ENCODE data around the gene TMEM169.
"Not testable (repeated sequence)": the region's sequence is repeated elsewhere in the genome, so short reads cannot be mapped to it uniquely, and the experiment has no call there.

TMEM169 gene

GRCh38 chr2:216131175-216131926, 49.6 kb downstream of the TMEM169 start:
- DNase-seq (ENCODE audit: low read depth) = no peak

DNA sequence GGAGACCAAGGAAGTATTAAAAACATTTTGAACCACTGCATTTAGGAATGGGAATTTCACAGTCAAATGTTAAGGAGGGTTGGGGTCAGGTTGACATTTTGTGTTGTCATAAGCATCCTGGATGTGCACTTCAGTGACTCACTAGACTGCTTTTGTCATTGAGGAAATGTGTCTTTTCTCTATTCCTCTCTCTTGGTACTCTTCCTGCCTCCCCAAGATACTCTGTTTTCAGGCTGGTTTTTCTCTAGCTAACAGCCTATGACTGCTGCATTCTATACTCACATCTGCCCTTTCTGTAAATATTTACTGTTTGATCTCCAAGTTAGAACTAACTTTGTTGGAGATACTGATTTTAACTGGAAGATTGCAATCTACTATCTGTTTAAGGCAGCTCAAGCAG, 50.9 kb downstream of the TMEM169 start:
- DNase-seq (ENCODE audit: low read depth) = no peak

- no peak for DNase-seq (ENCODE audit: low read depth)
These were observed 51.7 kb downstream of the TMEM169 start for GRCh38 chr2:216133397-216133796.

GRCh38 chr2:216134958-216135541, 53.3 kb downstream of the TMEM169 start:
- DNase-seq (ENCODE audit: low read depth) = no peak

- DNase-seq (ENCODE audit: low read depth) = no peak
These were observed 58.2 kb downstream of the TMEM169 start for GRCh38 chr2:216139884-216140283.

DNA sequence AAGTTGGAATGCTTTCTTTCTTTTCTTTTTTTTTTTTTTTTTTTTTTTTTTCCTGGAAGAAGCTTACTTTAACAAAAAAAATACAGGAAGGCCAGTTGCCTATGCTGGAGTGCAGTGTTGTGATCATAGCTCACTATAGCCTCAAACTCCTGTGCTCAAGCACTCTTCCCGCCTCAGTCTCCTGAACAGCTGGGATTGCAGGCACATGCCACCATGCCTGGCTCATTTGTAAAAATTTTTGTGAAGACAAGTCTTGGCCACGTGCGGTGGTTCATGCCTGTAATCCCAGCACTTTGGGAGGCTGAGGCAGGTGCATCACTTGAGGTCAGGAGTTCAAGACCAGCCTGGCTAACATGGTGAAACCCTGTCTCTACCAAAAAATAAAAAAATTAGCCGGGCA, 59.8 kb downstream of the TMEM169 start:
- not testable (repeated sequence) for DNase-seq (ENCODE audit: low read depth)

GRCh38 chr2:216142540-216142939, 60.8 kb downstream of the TMEM169 start:
- DNase-seq (ENCODE audit: low read depth) = peak; percentile 87

DNA sequence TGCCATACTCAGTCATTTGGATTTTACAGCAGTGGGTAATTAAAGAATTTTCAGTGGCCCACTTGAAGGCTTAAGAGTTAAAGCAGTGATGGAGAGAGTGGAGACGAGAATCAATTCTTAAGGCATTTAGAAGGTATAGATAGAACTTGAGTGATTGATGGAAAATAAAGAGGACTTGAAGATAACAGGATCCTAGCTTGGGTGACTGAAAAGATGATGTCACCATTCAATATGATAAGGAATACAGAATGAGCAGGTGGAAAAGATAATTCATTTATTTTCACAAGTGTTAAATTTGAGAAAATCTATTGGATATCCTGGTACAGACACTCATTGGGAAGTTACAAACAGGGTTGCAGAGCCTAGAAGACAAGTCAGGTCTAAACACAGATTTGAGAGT, 62.7 kb downstream of the TMEM169 start:
- DNase-seq (ENCODE audit: low read depth) = no peak

GRCh38 chr2:216144857-216145256, 63.1 kb downstream of the TMEM169 start:
- DNase-seq (ENCODE audit: low read depth) = no peak

DNA sequence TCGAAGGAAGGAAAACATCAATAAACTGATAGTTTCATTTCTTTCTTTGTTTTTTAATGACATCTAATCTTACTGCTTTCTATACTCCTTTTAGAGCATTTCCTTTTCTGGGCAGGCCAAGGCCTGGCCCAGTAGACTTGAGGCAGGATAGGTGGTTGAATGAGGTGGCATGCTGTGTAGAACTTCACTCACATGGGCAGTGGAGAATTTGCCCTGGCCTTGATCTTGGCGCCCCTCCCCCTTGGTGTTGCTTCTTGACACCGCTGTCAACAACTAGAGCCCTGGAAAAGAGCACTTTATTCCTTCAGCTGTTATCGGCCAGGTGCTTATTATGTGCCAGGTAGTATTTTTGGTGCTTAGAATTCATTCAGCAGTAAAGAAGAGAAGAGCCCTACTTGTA, 64.9 kb downstream of the TMEM169 start:
- no peak for DNase-seq (ENCODE audit: low read depth)

DNA sequence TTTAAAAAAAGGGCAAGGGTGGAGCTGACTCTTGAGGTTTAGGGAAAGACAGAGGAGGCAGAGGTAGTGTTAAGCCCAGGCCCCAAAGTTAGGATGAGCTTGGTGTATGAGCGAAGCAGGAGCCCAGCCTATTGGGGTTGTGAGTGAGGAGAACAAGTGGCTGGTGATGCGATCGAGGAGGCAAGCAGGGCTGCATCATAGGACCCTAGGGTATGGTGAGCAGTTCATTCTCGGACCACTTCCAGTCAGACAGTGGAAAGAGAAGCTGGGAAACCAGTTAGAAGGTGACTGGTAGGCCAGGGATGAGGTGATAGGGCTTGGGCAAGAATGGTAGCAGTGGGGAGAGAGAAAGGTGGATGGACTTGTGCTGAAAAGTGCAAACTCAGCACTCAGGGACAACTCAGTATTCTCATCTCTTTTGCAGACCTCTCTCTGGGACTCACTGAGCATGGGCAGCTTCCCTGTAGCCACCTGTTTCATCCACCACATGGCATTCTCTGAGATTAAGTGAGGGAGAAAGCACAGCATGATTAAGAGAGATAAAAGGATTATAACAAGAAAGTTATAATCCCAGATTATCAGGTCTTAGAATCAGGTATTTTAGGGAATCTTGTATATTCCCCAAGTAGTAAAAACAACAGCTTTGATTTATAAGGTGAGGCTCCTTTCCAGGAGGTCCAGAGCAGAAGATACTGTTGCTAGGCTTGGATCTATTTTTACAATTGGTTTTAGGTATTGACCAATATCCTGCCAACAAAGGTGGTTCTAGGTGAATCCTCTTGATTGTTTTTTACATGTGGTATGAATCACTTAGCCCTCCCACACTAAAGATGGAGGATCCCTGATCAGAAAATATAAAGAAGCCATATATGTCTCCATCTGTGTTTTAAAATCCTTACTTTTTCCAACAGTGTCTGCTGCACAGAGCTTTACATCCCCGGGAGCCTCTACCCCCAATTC, 65.7 kb downstream of the TMEM169 start:
- DNase-seq (ENCODE audit: low read depth) = no peak

- DNase-seq (ENCODE audit: low read depth) = no peak
These were observed 67.3 kb downstream of the TMEM169 start for GRCh38 chr2:216148983-216149382.

DNA sequence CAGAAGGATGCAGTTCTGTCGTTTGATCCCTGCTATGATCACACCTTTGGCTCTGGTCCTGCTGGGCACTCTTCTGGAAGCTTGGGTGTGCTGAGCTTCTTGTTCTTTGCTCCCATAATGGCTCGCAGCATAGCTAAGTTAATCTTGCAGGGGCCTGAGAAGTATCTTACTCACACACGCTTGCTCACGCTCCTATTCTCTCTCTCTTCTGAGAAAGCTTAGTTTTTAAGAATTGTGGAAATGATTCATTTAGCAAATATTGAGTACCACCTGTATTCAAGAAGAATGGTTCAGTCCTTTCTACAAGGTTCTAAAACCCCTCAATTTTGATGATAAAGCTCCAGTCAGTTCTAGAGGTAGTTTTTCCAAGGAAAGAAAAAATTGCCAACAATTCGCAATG, 68.0 kb downstream of the TMEM169 start:
- DNase-seq (ENCODE audit: low read depth) = peak; percentile 13

- DNase-seq (ENCODE audit: low read depth) = peak; percentile 55
These were observed 69.8 kb downstream of the TMEM169 start for GRCh38 chr2:216151313-216152025.
